Endodermal cell (in vitro differentiated cells): ENCODE measurements around the gene ICA1. TPM values are rescaled to one million over a fixed set of nuclear protein-coding genes. Genes with fewer than 3 reads are reported as not detected.

Experiments
- DNase-seq: peaks from one replicate; pipeline ENCODE4 v3.0.0-alpha.2; 2017
- H3K27ac ChIP-seq: 2 replicates; pipeline ENCODE4 v1.5.1; 2013; ENCODE audit warnings: mild to moderate bottlenecking, low read depth, low read length, moderate library complexity
- H3K27me3 ChIP-seq: 2 replicates; pipeline ENCODE4 v1.6.1; 2013; ENCODE audit warnings: mild to moderate bottlenecking, low read length, moderate library complexity; ENCODE audit not compliant: insufficient read depth, control insufficient read depth, poor library complexity, severe bottlenecking
- H3K36me3 ChIP-seq: 2 replicates; pipeline ENCODE4 v1.7.0; 2013; ENCODE audit warnings: mild to moderate bottlenecking, low read length, moderate library complexity; ENCODE audit not compliant: control insufficient read depth, insufficient read depth
- H3K4me1 ChIP-seq: one replicate; pipeline ENCODE4 v1.7.0; 2013; ENCODE audit warnings: low read length; ENCODE audit not compliant: control insufficient read depth, insufficient read depth
- H3K4me3 ChIP-seq: 2 replicates; pipeline ENCODE4 v1.5.1; 2013; ENCODE audit warnings: mild to moderate bottlenecking, low read length, moderate library complexity
- H3K9ac ChIP-seq: 2 replicates; pipeline ENCODE4 v1.6.1; 2013; ENCODE audit warnings: mild to moderate bottlenecking, low read length, moderate library complexity; ENCODE audit not compliant: poor library complexity, severe bottlenecking; ENCODE audit errors: extremely low read depth
- H3K9me3 ChIP-seq: 2 replicates; pipeline ENCODE4 v1.6.1; 2013; ENCODE audit warnings: mild to moderate bottlenecking, low read length, moderate library complexity; ENCODE audit not compliant: control insufficient read depth
- H3K27ac Mint-ChIP-seq: 2 replicates; pipeline ENCODE4 v1.8.0; 2020; ENCODE audit warnings: mixed read lengths
- H3K27me3 Mint-ChIP-seq: 2 replicates; pipeline ENCODE4 v1.8.0; 2021; ENCODE audit warnings: mild to moderate bottlenecking, mixed read lengths; ENCODE audit not compliant: insufficient read depth
- H3K36me3 Mint-ChIP-seq: 2 replicates; pipeline ENCODE4 v1.8.0; 2020; ENCODE audit warnings: low read depth, mixed read lengths
- H3K4me1 Mint-ChIP-seq: 2 replicates; pipeline ENCODE4 v1.8.0; 2020; ENCODE audit warnings: mixed read lengths
- H3K4me3 Mint-ChIP-seq: 2 replicates; pipeline ENCODE4 v1.8.0; 2020; ENCODE audit warnings: mild to moderate bottlenecking, moderate library complexity, mixed read lengths
- H3K9me3 Mint-ChIP-seq: 2 replicates; pipeline ENCODE4 v1.8.0; 2020; ENCODE audit warnings: mild to moderate bottlenecking, mixed read lengths
- WGBS, 2 experiments: methylation state at CpG; one replicate each; pipeline versions ENCODE4 v1.1.5 to v1.1.7; 2013; ENCODE audit warnings: missing lambda C conversion rate in 2 of 2, mixed read lengths in 1 of 2; ENCODE audit not compliant: insufficient coverage in 1 of 2, insufficient read length in 1 of 2; 5-methylcytosine and 5-hydroxymethylcytosine counted together
- total RNA-seq, 2 donors: library from RNA; stranded (reverse); fragmentation: NEBNext Ultra II Directional in 1 of 2; extraction: Animal tissue kit (Norgen Biotek cat#: 25700) in 1 of 2; gene quantifications; 2 replicates in 1 of 2; 3 replicates in 1 of 2; pipeline ENCODE4 v1.2.1, GENCODE V29; 2021
- TF ChIP-seq, protein P1 (sequence below): fragments of 200-600 bp; sonication (generic); conservative IDR thresholded peaks from 2 replicates; pipeline ENCODE4 v1.5.0; 2021; ENCODE audit warnings: antibody characterized with exemption, mild to moderate bottlenecking

Gene ICA1
- total RNA-seq, 2 donors from 2014 or later, result 25.0 to 50.2 TPM

DNA sequence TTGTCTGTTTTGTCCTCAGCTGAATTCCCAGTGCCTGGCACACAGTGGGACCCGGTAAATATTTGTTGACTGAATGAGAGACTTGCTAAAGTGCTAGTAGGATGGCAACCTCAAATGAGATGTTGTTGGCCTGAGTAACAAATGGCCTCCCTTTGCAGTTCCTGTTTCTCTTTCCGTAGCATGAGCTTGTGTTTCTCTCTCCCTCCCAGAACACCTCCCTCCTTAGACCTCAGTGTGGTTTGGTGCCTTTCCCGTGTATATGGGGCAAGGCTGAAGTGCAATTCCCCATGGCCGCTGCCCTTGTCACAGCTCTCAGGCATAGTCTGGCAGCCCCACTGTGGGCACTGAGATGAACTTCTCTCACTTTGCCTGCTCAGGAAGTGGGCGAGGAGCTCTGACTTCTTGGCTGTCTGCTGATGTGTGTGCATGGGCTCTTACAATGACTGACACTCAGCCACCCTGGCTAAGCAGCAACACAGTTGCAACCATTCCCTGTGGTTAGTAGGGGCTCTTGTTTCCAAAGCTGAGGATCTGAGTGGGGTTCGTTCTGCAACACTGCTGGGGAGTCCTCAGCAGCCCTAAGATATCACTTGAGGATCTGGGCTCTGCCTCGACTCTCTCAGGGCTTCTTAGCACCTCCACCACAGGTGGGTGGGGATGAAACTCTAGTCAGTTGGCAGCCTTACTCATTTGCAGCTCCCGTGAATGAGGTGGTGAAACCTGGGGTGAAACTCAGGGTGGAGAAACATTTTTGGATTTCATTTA is 136.1 kb downstream of the ICA1 start:
- Mint-ChIP-seq H3K9me3 (no peaks in the 10 kb centered on the region), H3K27me3 (no peaks in the 10 kb centered on the region), H3K4me1 (peaks cover 30% of the 10 kb centered on the region), H3K4me3 (no peak overlapping the region), H3K36me3 (peaks cover 8% of the 10 kb centered on the region), H3K27ac (no peak overlapping the region)
- DNase-seq, result peak; percentile 79
- no peaks in the 10 kb centered on the region for H3K27me3 ChIP-seq
- no peak overlapping the region for H3K9ac ChIP-seq
- H3K27ac ChIP-seq, result no peak overlapping the region
- WGBS, 2 experiments, result 82 to 92% methylated on average over 4 to 8 of the region's 8 CpGs
- no peaks in the 10 kb centered on the region for H3K9me3 ChIP-seq
- H3K4me3 ChIP-seq, result no peak overlapping the region
- no peaks in the 10 kb centered on the region for H3K4me1 ChIP-seq
- no peaks in the 10 kb centered on the region for H3K36me3 ChIP-seq
- TF ChIP-seq, protein P1, sequence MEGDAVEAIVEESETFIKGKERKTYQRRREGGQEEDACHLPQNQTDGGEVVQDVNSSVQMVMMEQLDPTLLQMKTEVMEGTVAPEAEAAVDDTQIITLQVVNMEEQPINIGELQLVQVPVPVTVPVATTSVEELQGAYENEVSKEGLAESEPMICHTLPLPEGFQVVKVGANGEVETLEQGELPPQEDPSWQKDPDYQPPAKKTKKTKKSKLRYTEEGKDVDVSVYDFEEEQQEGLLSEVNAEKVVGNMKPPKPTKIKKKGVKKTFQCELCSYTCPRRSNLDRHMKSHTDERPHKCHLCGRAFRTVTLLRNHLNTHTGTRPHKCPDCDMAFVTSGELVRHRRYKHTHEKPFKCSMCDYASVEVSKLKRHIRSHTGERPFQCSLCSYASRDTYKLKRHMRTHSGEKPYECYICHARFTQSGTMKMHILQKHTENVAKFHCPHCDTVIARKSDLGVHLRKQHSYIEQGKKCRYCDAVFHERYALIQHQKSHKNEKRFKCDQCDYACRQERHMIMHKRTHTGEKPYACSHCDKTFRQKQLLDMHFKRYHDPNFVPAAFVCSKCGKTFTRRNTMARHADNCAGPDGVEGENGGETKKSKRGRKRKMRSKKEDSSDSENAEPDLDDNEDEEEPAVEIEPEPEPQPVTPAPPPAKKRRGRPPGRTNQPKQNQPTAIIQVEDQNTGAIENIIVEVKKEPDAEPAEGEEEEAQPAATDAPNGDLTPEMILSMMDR, result no peak

DNA sequence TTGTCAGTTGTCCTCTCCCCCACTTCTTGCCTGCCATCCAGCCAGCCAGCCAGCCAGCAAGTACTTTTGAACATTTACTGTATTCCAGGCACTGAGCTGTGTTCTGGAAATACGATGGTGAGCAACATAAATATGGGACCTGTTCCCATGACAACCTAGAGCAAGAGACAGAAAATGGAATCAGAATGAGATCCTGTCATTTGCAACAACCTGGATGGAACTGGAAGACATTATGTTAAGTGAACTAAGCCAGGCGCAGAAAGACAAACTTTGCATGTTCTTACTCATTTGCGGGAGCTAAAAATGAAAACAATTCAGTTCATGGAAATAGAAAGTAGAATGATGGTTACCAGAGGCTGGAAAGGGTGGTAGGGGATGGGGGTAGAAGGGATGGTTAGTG is 140.7 kb downstream of the ICA1 start:
- H3K27ac ChIP-seq, result no peak overlapping the region
- peaks cover 17% of the 10 kb centered on the region for H3K4me1 Mint-ChIP-seq
- H3K9me3 Mint-ChIP-seq, result no peaks in the 10 kb centered on the region
- no peaks in the 10 kb centered on the region for H3K27me3 ChIP-seq
- no peak overlapping the region for H3K4me3 ChIP-seq
- H3K9me3 ChIP-seq, result no peaks in the 10 kb centered on the region
- H3K4me1 ChIP-seq, result no peaks in the 10 kb centered on the region
- H3K27me3 Mint-ChIP-seq, result no peaks in the 10 kb centered on the region
- no peak overlapping the region for H3K4me3 Mint-ChIP-seq
- TF ChIP-seq, protein P1, result no peak
- no peak overlapping the region for H3K27ac Mint-ChIP-seq
- H3K36me3 ChIP-seq, result no peaks in the 10 kb centered on the region
- H3K9ac ChIP-seq, result no peak overlapping the region
- no peak for DNase-seq
- 92 to 95% methylated on average over 3 of the region's 3 CpGs for WGBS, 2 experiments
- H3K36me3 Mint-ChIP-seq, result peaks cover 8% of the 10 kb centered on the region

DNA sequence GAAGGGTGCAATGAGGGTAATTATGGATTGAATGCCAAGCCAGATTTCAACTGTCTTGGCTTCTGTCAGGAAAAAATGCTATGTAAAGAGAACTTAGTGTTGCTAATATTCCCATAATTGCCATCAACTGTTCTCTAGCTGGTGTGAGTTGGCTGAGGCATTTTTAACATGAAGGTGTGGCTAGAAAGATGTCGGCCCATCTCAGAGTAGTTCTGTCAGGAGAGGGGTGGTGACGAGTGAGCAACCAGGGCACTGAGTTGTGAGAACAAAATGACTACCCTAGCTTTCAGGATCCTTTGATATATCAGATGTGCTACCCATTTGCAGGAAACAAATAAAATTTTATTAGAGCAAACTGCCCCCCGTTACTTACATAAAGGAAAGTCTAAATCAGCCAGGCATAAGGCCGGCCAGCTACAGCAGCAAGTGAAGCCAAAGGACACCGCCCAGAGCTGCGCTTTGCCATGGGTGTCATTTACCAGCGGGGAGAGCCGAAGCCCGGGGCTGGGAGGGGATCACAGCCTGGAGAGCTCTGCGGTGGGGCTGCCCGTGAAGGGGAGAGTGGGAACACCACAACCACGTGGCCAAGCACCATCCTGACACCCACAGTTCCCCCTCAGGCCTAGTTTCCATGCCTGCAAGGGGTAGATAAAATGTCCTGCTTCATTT is 141.4 kb downstream of the ICA1 start:
- no peak overlapping the region for H3K9ac ChIP-seq
- TF ChIP-seq, protein P1, result no peak
- Mint-ChIP-seq H3K4me3 (no peak overlapping the region), H3K27me3 (no peaks in the 10 kb centered on the region), H3K9me3 (no peaks in the 10 kb centered on the region), H3K27ac (no peak overlapping the region), H3K36me3 (peaks cover 8% of the 10 kb centered on the region), H3K4me1 (peaks cover 10% of the 10 kb centered on the region)
- no peaks in the 10 kb centered on the region for H3K27me3 ChIP-seq
- whole genome bisulfite sequencing, 2 experiments, result 93 to 100% methylated on average over 3 to 11 of the region's 12 CpGs
- no peak for DNase-seq
- no peaks in the 10 kb centered on the region for H3K36me3 ChIP-seq
- H3K4me3 ChIP-seq, result no peak overlapping the region
- H3K4me1 ChIP-seq, result no peaks in the 10 kb centered on the region
- H3K27ac ChIP-seq, result no peak overlapping the region
- H3K9me3 ChIP-seq, result no peaks in the 10 kb centered on the region
